CD14-positive monocyte (primary cell): Measurements from ENCODE around the gene SGPL1. TPM values are rescaled to one million over a fixed set of nuclear protein-coding genes. Genes with fewer than 3 reads are reported as not detected.

Source experiments
- DNase-seq, 3 donors: peaks; one replicate each; pipeline ENCODE4 v3.0.0-alpha.2; 2011 to 2022
- H2AFZ ChIP-seq: 2 replicates; pipeline ENCODE4 v1.6.0; 2012; ENCODE audit warnings: mild to moderate bottlenecking, low read depth, low read length, inconsistent platforms; ENCODE audit not compliant: insufficient read depth, poor library complexity, severe bottlenecking
- H3K27ac ChIP-seq, 2 donors: 1 replicate in 1 of 2; 2 replicates in 1 of 2; pipeline ENCODE4 v1.5.1; 2012 to 2013; ENCODE audit warnings: low read length in 2 of 2, control low read depth in 1 of 2, inconsistent platforms in 1 of 2, low read depth in 1 of 2, mild to moderate bottlenecking in 1 of 2
- H3K27me3 ChIP-seq, 2 donors: one replicate each; pipeline versions ENCODE4 v1.6.0 to v1.6.1; 2011 to 2013; ENCODE audit warnings: low read length in 2 of 2; ENCODE audit not compliant: control insufficient read depth in 2 of 2, insufficient read depth in 2 of 2
- H3K36me3 ChIP-seq, 2 donors: replicated peaks in 1 of 2; 1 replicate in 1 of 2; 2 replicates in 1 of 2; pipeline versions ENCODE4 v1.5.1 to v1.6.1; 2012 to 2013; ENCODE audit warnings: low read length in 2 of 2, control low read depth in 1 of 2, inconsistent platforms in 1 of 2, mild to moderate bottlenecking in 1 of 2; ENCODE audit not compliant: insufficient read depth in 2 of 2, control insufficient read depth in 1 of 2
- H3K4me1 ChIP-seq, 2 donors: 1 replicate in 1 of 2; 2 replicates in 1 of 2; pipeline versions ENCODE4 v1.5.1 to v1.6.1; 2012 to 2013; ENCODE audit warnings: low read length in 2 of 2, control low read depth in 1 of 2, inconsistent platforms in 1 of 2, mild to moderate bottlenecking in 1 of 2, moderate library complexity in 1 of 2; ENCODE audit not compliant: insufficient read depth in 2 of 2, control insufficient read depth in 1 of 2
- H3K4me2 ChIP-seq: replicated peaks from 2 replicates; pipeline ENCODE3; 2012; ENCODE audit warnings: low read length, moderate library complexity, mild to moderate bottlenecking; ENCODE audit not compliant: poor library complexity, severe bottlenecking; ENCODE audit errors: extremely low read depth
- H3K4me3 ChIP-seq, 3 experiments: fragments of 200-600 bp in 1 of 3; sonication (generic) in 1 of 3; replicated peaks in 1 of 3; 1 replicate in 2 of 3; 2 replicates in 1 of 3; pipeline ENCODE4 v1.5.1; 2011 to 2013; ENCODE audit warnings: low read length in 3 of 3, mild to moderate bottlenecking in 3 of 3, control low read depth in 2 of 3, low read depth in 2 of 3, inconsistent platforms in 1 of 3, moderate library complexity in 1 of 3
- H3K79me2 ChIP-seq: 2 replicates; pipeline ENCODE4 v1.6.0; 2012; ENCODE audit warnings: mild to moderate bottlenecking, control low read depth, inconsistent platforms, low read length, moderate library complexity; ENCODE audit not compliant: insufficient read depth
- H3K9ac ChIP-seq: 2 replicates; pipeline ENCODE4 v1.6.0; 2017; ENCODE audit warnings: low read length, mild to moderate bottlenecking; ENCODE audit not compliant: insufficient read depth, poor library complexity, severe bottlenecking
- H3K9me3 ChIP-seq, 2 donors: replicated peaks in 1 of 2; 1 replicate in 1 of 2; 2 replicates in 1 of 2; pipeline versions ENCODE4 v1.5.1 to v1.6.1; 2012 to 2013; ENCODE audit warnings: low read length in 2 of 2, control low read depth in 1 of 2; ENCODE audit not compliant: control insufficient read depth in 1 of 2, insufficient read depth in 1 of 2
- H4K20me1 ChIP-seq: 2 replicates; pipeline ENCODE4 v1.6.0; 2012; ENCODE audit warnings: mild to moderate bottlenecking, low read length, control low read depth, moderate library complexity; ENCODE audit not compliant: insufficient read depth
- H3K27ac Mint-ChIP-seq, 7 donors: one replicate each; pipeline ENCODE4 v1.8.0; 2020; ENCODE audit warnings: mild to moderate bottlenecking in 7 of 7, mixed read lengths in 7 of 7, moderate library complexity in 6 of 7, inconsistent platforms in 2 of 7
- H3K27me3 Mint-ChIP-seq, 3 donors: one replicate each; pipeline ENCODE4 v1.8.0; 2021 to 2022; ENCODE audit warnings: low read depth in 3 of 3, mild to moderate bottlenecking in 3 of 3, mixed read lengths in 3 of 3, moderate library complexity in 3 of 3, inconsistent platforms in 1 of 3
- H3K36me3 Mint-ChIP-seq, 2 donors: one replicate each; pipeline ENCODE4 v1.8.0; 2020; ENCODE audit warnings: mixed read lengths in 2 of 2, inconsistent platforms in 1 of 2, mild to moderate bottlenecking in 1 of 2
- H3K4me1 Mint-ChIP-seq: one replicate; pipeline ENCODE4 v1.8.0; 2020; ENCODE audit warnings: mild to moderate bottlenecking, mixed read lengths
- H3K4me3 Mint-ChIP-seq, 2 donors: one replicate each; pipeline ENCODE4 v1.8.0; 2020; ENCODE audit warnings: mild to moderate bottlenecking in 2 of 2, mixed read lengths in 2 of 2, moderate library complexity in 1 of 2
- H3K9me3 Mint-ChIP-seq, 7 donors: one replicate each; pipeline ENCODE4 v1.8.0; 2020 to 2022; ENCODE audit warnings: mixed read lengths in 7 of 7, mild to moderate bottlenecking in 6 of 7, moderate library complexity in 6 of 7, inconsistent platforms in 2 of 7
- CTCF ChIP-seq: fragments of 200-600 bp; IDR thresholded peaks from one replicate; pipeline ENCODE4 v1.8.0; 2022; ENCODE audit warnings: antibody characterized with exemption, mild to moderate bottlenecking
- WGBS: methylation state at CpG from one replicate; pipeline ENCODE4 v1.1.5; 2013; ENCODE audit warnings: missing lambda C conversion rate; ENCODE audit not compliant: insufficient coverage; 5-methylcytosine and 5-hydroxymethylcytosine counted together
- intact Hi-C, 2 donors: fragments of 100-400 bp; cut with micrococcal nuclease; formaldehyde crosslinking; loops; one replicate each; pipeline versions ENCODE4 v1.15.0 to v1.15.1; 2023
- polyA plus RNA-seq, 3 donors: library from polyadenylated mRNA; depleted of rRNA in 1 of 3; unstranded in 2 of 3; stranded (reverse) in 1 of 3; fragments of 300-500 nt in 2 of 3; fragments of >200 nt in 1 of 3; fragmentation: Illumina TruSeq in 2 of 3; gene quantifications; 1 replicate in 2 of 3; 2 replicates in 1 of 3; pipeline ENCODE4 v1.2.3, GENCODE V29; 2012 to 2021

The SGPL1 gene
- polyA plus RNA-seq, 3 donors = 16.6 to 26.8 (median 26.1) TPM

GRCh38 chr10:70810967-70811366 lies 4.8 kb upstream of the SGPL1 start:
- Mint-ChIP-seq H3K4me1 (peaks cover 2% of the 10 kb centered on the region), H3K27ac (no peak overlapping the region), H3K36me3 (no peaks in the 10 kb centered on the region), H3K27me3 (peaks cover 2 to 6% (median 2%) of the 10 kb centered on the region in 3 donors), H3K4me3 (no peak overlapping the region), H3K9me3 (no peaks in the 10 kb centered on the region)
- no peaks in the 10 kb centered on the region for H3K27me3 ChIP-seq
- no peak overlapping the region for H2AFZ ChIP-seq
- no peaks in the 10 kb centered on the region for H4K20me1 ChIP-seq
- H3K36me3 ChIP-seq = no peaks in the 10 kb centered on the region
- no CpG with 5 or more reads among the region's 1 CpG for WGBS
- H3K79me2 ChIP-seq = no peaks in the 10 kb centered on the region
- peaks cover 3 to 4% of the 10 kb centered on the region in 2 donors for H3K4me1 ChIP-seq
- H3K9me3 ChIP-seq = no peaks in the 10 kb centered on the region
- H3K4me3 ChIP-seq = no peak overlapping the region
- no peak for DNase-seq
- no peak overlapping the region for H3K9ac ChIP-seq
- intact Hi-C loops = no loop called here
- H3K27ac ChIP-seq = no peak overlapping the region
- TF ChIP-seq CTCF = no peak
- no peak overlapping the region for H3K4me2 ChIP-seq

- H3K36me3 Mint-ChIP-seq = no peaks in the 10 kb centered on the region
- H3K27ac Mint-ChIP-seq = no peak overlapping the region
- intact Hi-C loops = no loop called here
- H3K27ac ChIP-seq = no peak overlapping the region
- TF ChIP-seq CTCF = no peak
- no peaks in the 10 kb centered on the region for H3K36me3 ChIP-seq
- no peak for DNase-seq
- H3K4me1 Mint-ChIP-seq = peaks cover 8% of the 10 kb centered on the region
- no peaks in the 10 kb centered on the region for H3K9me3 ChIP-seq
- no peak overlapping the region for H3K4me3 Mint-ChIP-seq
- H3K4me1 ChIP-seq = peaks cover 8 to 11% of the 10 kb centered on the region in 2 donors
- H3K27me3 Mint-ChIP-seq = peaks cover 2 to 6% (median 2%) of the 10 kb centered on the region in 3 donors
- peaks cover 3% of the 10 kb centered on the region for H3K79me2 ChIP-seq
- H3K27me3 ChIP-seq = no peaks in the 10 kb centered on the region
- no peaks in the 10 kb centered on the region for H4K20me1 ChIP-seq
- no peak overlapping the region for H3K4me3 ChIP-seq
- no peaks in the 10 kb centered on the region for H3K9me3 Mint-ChIP-seq
- H2AFZ ChIP-seq = no peak overlapping the region
- no peak overlapping the region for H3K4me2 ChIP-seq
- 0% methylated on average over 1 of the region's 3 CpGs for WGBS
- H3K9ac ChIP-seq = no peak overlapping the region
Observed at GRCh38 chr10:70811881-70812280, 3.9 kb upstream of the SGPL1 start.
